Stimulated activated CD4-positive, alpha-beta T cell treated with anti-CD3 and anti-CD28 coated beads, Interleukin-2, amount 100 ng/mL, for 48 hours (primary cell): ENCODE measurements around the gene FAM193B.
"Not testable (repeated sequence)": the region's sequence is repeated elsewhere in the genome, so short reads cannot be mapped to it uniquely, and the experiment has no call there.

Experiments
- DNase-seq, 2 donors: peaks; one replicate each; pipeline ENCODE4 v3.0.0-alpha.2; 2020

The FAM193B gene

GRCh38 chr5:177575488-177575887 is 21.1 kb upstream of the FAM193B start:
- DNase-seq = no peak

GRCh38 chr5:177569894-177570293 is 15.5 kb upstream of the FAM193B start:
- no peak for DNase-seq

GRCh38 chr5:177568326-177568725 is 14.0 kb upstream of the FAM193B start:
- no peak for DNase-seq

- DNase-seq = no peak
These were observed 10.7 kb upstream of the FAM193B start for GRCh38 chr5:177565046-177565445.

- DNase-seq = not testable (repeated sequence)
These were observed 5.1 kb upstream of the FAM193B start for GRCh38 chr5:177559446-177559941.

- no peak for DNase-seq
These were observed 3.4 kb upstream of the FAM193B start for GRCh38 chr5:177557796-177558195.

- no peak for DNase-seq
These were observed 2.8 kb upstream of the FAM193B start for GRCh38 chr5:177557041-177557647.

- DNase-seq = no peak
These were observed 1.3 kb upstream of the FAM193B start for GRCh38 chr5:177555665-177556064.

- no peak for DNase-seq
These were observed 865 bp upstream of the FAM193B start for GRCh38 chr5:177555228-177555627.

- DNase-seq = peak; percentile 34 to 40
These were observed 513 bp downstream of the FAM193B start for GRCh38 chr5:177553671-177554429.

- no peak for DNase-seq
These were observed 1.4 kb downstream of the FAM193B start for GRCh38 chr5:177552839-177553455.

GRCh38 chr5:177550122-177550521 is 4.2 kb downstream of the FAM193B start:
- DNase-seq = no peak

GRCh38 chr5:177548495-177548894 is 5.9 kb downstream of the FAM193B start:
- no peak for DNase-seq

GRCh38 chr5:177547736-177548135 is 6.6 kb downstream of the FAM193B start:
- DNase-seq = no peak

GRCh38 chr5:177546258-177546741 is 8.1 kb downstream of the FAM193B start:
- no peak for DNase-seq

GRCh38 chr5:177545487-177546257 is 8.7 kb downstream of the FAM193B start:
- DNase-seq = no peak

- DNase-seq = no peak
These were observed 11.4 kb downstream of the FAM193B start for GRCh38 chr5:177542816-177543465.

GRCh38 chr5:177540438-177540837 is 13.9 kb downstream of the FAM193B start:
- no peak for DNase-seq

GRCh38 chr5:177539411-177539810 is 15.0 kb downstream of the FAM193B start:
- no peak for DNase-seq

- DNase-seq = no peak
These were observed 15.5 kb downstream of the FAM193B start for GRCh38 chr5:177538876-177539275.

GRCh38 chr5:177537389-177538361 is 16.7 kb downstream of the FAM193B start:
- no peak for DNase-seq
